Measurements from ENCODE around the gene LSR. TPM values are rescaled to one million over a fixed set of nuclear protein-coding genes. Genes with fewer than 3 reads are reported as not detected.

LSR gene
- polyA plus RNA-seq, 3 donors = 0.08 to 0.17 TPM; not detected in 1

DNA sequence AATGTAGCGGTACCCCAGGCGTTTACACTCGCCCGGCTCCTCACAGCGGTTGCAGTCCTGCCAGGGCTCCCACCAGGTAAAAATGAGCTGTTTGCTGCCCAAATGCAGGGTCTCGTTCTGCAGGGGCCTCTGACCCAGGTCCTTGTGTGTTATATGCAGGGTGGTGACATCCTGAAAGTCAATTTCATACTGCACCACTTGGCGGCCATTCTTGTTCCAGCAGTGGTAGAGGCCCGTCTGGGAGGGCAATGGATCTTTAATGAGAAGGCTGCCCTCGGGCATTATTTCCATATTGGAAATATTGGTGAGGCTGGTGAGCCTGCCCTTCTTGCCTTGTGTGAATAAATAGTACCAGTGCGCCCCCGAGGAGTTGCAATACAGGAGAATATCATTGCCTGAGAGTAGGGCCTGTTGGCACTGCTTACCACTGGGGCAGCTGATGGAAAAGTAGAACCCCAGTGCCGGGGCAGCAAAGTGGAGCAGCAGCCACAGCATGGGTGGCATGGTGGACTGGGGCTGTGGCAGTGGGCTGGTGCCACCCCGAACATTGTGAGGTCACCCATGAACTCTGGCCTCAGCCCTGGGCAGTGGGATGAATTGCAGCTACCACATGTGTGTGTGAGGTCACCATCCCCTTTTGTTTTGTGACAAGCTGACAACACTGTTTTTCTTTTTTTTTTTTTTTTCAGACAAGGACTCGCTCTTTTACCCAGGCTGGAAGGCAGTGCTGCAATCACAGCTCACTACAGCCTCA lies 20.4 kb upstream of the LSR start, which contains the start of gene FAM187B:
TSS of gene FAM187B (minus strand) at position 563 of the 754 bp plus-strand sequence. CDS start at position 504, 59 bp downstream.
- H3K4me3 Mint-ChIP-seq = no peak within 1 kb of the TSS
- no peak for DNase-seq
- Histone ChIP-seq H3K9me3 (replicated peaks in 1 of 2; ENCODE audit: control insufficient read depth in 1 of 2, insufficient read depth in 1 of 2, low read length in 2 of 2) (no peaks in the 10 kb centered on the region), H3K36me3 (replicated peaks in 1 of 2; ENCODE audit: control insufficient read depth in 1 of 2, insufficient read depth in 2 of 2, low read length in 2 of 2) (no peaks in the 10 kb centered on the region), H3K4me2 (replicated peaks; ENCODE audit: extremely low read depth, low read length, poor library complexity, severe bottlenecking) (no peak within 1 kb of the TSS), H3K79me2 (ENCODE audit: insufficient read depth, low read length) (no peaks in the 10 kb centered on the region), H2AFZ (ENCODE audit: insufficient read depth, low read depth, low read length, poor library complexity, severe bottlenecking) (no peak within 1 kb of the TSS), H4K20me1 (ENCODE audit: insufficient read depth, low read length) (no peaks in the 10 kb centered on the region), H3K4me1 (ENCODE audit: control insufficient read depth in 1 of 2, insufficient read depth in 2 of 2, low read length in 2 of 2) (peaks cover 8 to 10% of the 10 kb centered on the region in 2 donors), H3K27me3 (ENCODE audit: control insufficient read depth in 2 of 2, insufficient read depth in 2 of 2, low read length in 2 of 2) (no peaks in the 10 kb centered on the region), H3K27ac (ENCODE audit: low read depth in 1 of 2, low read length in 2 of 2) (no peak within 1 kb of the TSS), H3K9ac (ENCODE audit: insufficient read depth, low read length, poor library complexity, severe bottlenecking) (no peak within 1 kb of the TSS), H3K4me3 (replicated peaks in 1 of 3; ENCODE audit: low read depth in 2 of 3, low read length in 3 of 3) (no peak within 1 kb of the TSS)
- no peaks in the 10 kb centered on the region for H3K36me3 Mint-ChIP-seq
- TF ChIP-seq, protein P1, sequence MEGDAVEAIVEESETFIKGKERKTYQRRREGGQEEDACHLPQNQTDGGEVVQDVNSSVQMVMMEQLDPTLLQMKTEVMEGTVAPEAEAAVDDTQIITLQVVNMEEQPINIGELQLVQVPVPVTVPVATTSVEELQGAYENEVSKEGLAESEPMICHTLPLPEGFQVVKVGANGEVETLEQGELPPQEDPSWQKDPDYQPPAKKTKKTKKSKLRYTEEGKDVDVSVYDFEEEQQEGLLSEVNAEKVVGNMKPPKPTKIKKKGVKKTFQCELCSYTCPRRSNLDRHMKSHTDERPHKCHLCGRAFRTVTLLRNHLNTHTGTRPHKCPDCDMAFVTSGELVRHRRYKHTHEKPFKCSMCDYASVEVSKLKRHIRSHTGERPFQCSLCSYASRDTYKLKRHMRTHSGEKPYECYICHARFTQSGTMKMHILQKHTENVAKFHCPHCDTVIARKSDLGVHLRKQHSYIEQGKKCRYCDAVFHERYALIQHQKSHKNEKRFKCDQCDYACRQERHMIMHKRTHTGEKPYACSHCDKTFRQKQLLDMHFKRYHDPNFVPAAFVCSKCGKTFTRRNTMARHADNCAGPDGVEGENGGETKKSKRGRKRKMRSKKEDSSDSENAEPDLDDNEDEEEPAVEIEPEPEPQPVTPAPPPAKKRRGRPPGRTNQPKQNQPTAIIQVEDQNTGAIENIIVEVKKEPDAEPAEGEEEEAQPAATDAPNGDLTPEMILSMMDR (IDR thresholded peaks at IDR 0.05) = no peak
- H3K27me3 Mint-ChIP-seq (ENCODE audit: low read depth in 3 of 3) = peaks cover 5 to 9% (median 8%) of the 10 kb centered on the region in 3 donors
- H3K9me3 Mint-ChIP-seq = no peaks in the 10 kb centered on the region
- intact Hi-C loops (cut with micrococcal nuclease) = no loop called here
- H3K27ac Mint-ChIP-seq = peak within 1 kb of the TSS in 1 of 7 donors; percentile 56
- WGBS (ENCODE audit: insufficient coverage) = 100% methylated on average over 7 of the region's 14 CpGs
- peaks cover 15% of the 10 kb centered on the region for H3K4me1 Mint-ChIP-seq

GRCh38 chr19:35229601-35230000 lies 19.2 kb upstream of the LSR start:
- H4K20me1 ChIP-seq (ENCODE audit: insufficient read depth, low read length) = no peaks in the 10 kb centered on the region
- H3K9me3 Mint-ChIP-seq = no peaks in the 10 kb centered on the region
- TF ChIP-seq, protein P1 (IDR thresholded peaks at IDR 0.05) = no peak
- H3K79me2 ChIP-seq (ENCODE audit: insufficient read depth, low read length) = no peaks in the 10 kb centered on the region
- intact Hi-C loops (cut with micrococcal nuclease) = no loop called here
- H3K27me3 Mint-ChIP-seq (ENCODE audit: low read depth in 3 of 3) = peaks cover 6 to 14% (median 10%) of the 10 kb centered on the region in 3 donors
- no peak for DNase-seq
- peaks cover 8% of the 10 kb centered on the region in 2 donors for H3K4me1 ChIP-seq (ENCODE audit: control insufficient read depth in 1 of 2, insufficient read depth in 2 of 2, low read length in 2 of 2)
- no peak overlapping the region for H3K27ac ChIP-seq (ENCODE audit: low read depth in 1 of 2, low read length in 2 of 2)
- no peak overlapping the region for H2AFZ ChIP-seq (ENCODE audit: insufficient read depth, low read depth, low read length, poor library complexity, severe bottlenecking)
- H3K27ac Mint-ChIP-seq = no peak overlapping the region
- H3K4me1 Mint-ChIP-seq = peaks cover 11% of the 10 kb centered on the region
- H3K27me3 ChIP-seq (ENCODE audit: control insufficient read depth in 2 of 2, insufficient read depth in 2 of 2, low read length in 2 of 2) = no peaks in the 10 kb centered on the region
- H3K4me3 Mint-ChIP-seq = no peak overlapping the region
- no peaks in the 10 kb centered on the region for H3K36me3 ChIP-seq (replicated peaks in 1 of 2; ENCODE audit: control insufficient read depth in 1 of 2, insufficient read depth in 2 of 2, low read length in 2 of 2)
- no peak overlapping the region for H3K9ac ChIP-seq (ENCODE audit: insufficient read depth, low read length, poor library complexity, severe bottlenecking)
- no peaks in the 10 kb centered on the region for H3K36me3 Mint-ChIP-seq
- H3K9me3 ChIP-seq (replicated peaks in 1 of 2; ENCODE audit: control insufficient read depth in 1 of 2, insufficient read depth in 1 of 2, low read length in 2 of 2) = no peaks in the 10 kb centered on the region
- WGBS (ENCODE audit: insufficient coverage) = 90% methylated on average over 3 of the region's 8 CpGs
- H3K4me3 ChIP-seq (replicated peaks in 1 of 3; ENCODE audit: low read depth in 2 of 3, low read length in 3 of 3) = no peak overlapping the region
- H3K4me2 ChIP-seq (replicated peaks; ENCODE audit: extremely low read depth, low read length, poor library complexity, severe bottlenecking) = no peak overlapping the region

Data from CD14-positive monocyte (primary cell).